Lung (tissue), 12 donors: ENCODE data around the gene PACRG. TPM values are rescaled to one million over a fixed set of nuclear protein-coding genes. Genes with fewer than 3 reads are reported as not detected.

Experiments
- ATAC-seq: fragments of 200-7000 bp; cut with Tn5 transposase; one replicate; pipeline ENCODE4 v1.9.1; 2020; ENCODE audit warnings: moderate number of reproducible peaks; ENCODE audit not compliant: insufficient read depth, low FRiP score
- DNase-seq, 3 donors: peaks; one replicate each; pipeline ENCODE4 v3.0.0-alpha.2; 2013 to 2017
- H3K27ac ChIP-seq, 2 donors: one replicate each; pipeline ENCODE4 v1.5.1; 2013; ENCODE audit warnings: mild to moderate bottlenecking in 2 of 2, moderate library complexity in 2 of 2, control low read depth in 1 of 2, inconsistent platforms in 1 of 2, low read depth in 1 of 2, low read length in 1 of 2
- H3K27me3 ChIP-seq, 3 donors: one replicate each; pipeline ENCODE4 v1.5.1; 2013; ENCODE audit warnings: low read length in 2 of 3; ENCODE audit not compliant: control insufficient read depth in 3 of 3, insufficient read depth in 3 of 3
- H3K36me3 ChIP-seq, 4 donors: one replicate each; pipeline ENCODE4 v1.5.1; 2013; ENCODE audit warnings: low read length in 4 of 4, mild to moderate bottlenecking in 1 of 4, moderate library complexity in 1 of 4; ENCODE audit not compliant: control insufficient read depth in 4 of 4, insufficient read depth in 4 of 4
- H3K4me1 ChIP-seq, 5 donors: one replicate each; pipeline ENCODE4 v1.5.1; 2013; ENCODE audit warnings: low read length in 5 of 5, mild to moderate bottlenecking in 2 of 5, moderate library complexity in 1 of 5; ENCODE audit not compliant: control insufficient read depth in 5 of 5, insufficient read depth in 5 of 5
- H3K4me3 ChIP-seq: one replicate; pipeline ENCODE4 v1.5.1; 2013; ENCODE audit warnings: mild to moderate bottlenecking, control low read depth, moderate library complexity
- H3K9ac ChIP-seq, 2 donors: one replicate each; pipeline ENCODE4 v1.5.1; 2013; ENCODE audit warnings: low read length in 2 of 2, control low read depth in 1 of 2; ENCODE audit not compliant: insufficient read depth in 1 of 2
- H3K9me3 ChIP-seq, 4 donors: one replicate each; pipeline ENCODE4 v1.5.1; 2013; ENCODE audit warnings: low read length in 3 of 4, mild to moderate bottlenecking in 1 of 4, moderate library complexity in 1 of 4; ENCODE audit not compliant: control insufficient read depth in 4 of 4, insufficient read depth in 3 of 4
- WGBS, 2 donors: extraction: QIAGEN DNeasy Blood & Tissue Kit; methylation state at CpG; one replicate each; pipeline ENCODE4 v1.1.7; 2013; 5-methylcytosine and 5-hydroxymethylcytosine counted together
- polyA plus RNA-seq, 2 donors: library from polyadenylated mRNA; stranded (reverse); fragments of 200-250 nt; gene quantifications; one replicate each; pipeline ENCODE4 v1.2.1, GENCODE V29; 2013
- total RNA-seq, 2 donors: library from RNA; depleted of rRNA in 1 of 2; stranded (reverse); fragments of >200 nt in 1 of 2; gene quantifications; one replicate each; pipeline ENCODE4 v1.2.1, GENCODE V29; 2014 to 2021
- TF ChIP-seq, protein P1 (sequence below): IDR thresholded peaks from 2 replicates; pipeline ENCODE4 v1.5.1; 2012; ENCODE audit warnings: mild to moderate bottlenecking; ENCODE audit errors: control extremely low read depth, extremely low read depth
- donor health status: control.
- donor health status: control.
- donor health status: Bipolar disorder and iron deficiency.
- donor health status: healthy.
- donor health status: DM: yes; HTN: yes; CAD: no.

The PACRG gene
- total and polyA plus RNA-seq, 4 donors: 3.8 to 26.6 (median 7.4) TPM

DNA sequence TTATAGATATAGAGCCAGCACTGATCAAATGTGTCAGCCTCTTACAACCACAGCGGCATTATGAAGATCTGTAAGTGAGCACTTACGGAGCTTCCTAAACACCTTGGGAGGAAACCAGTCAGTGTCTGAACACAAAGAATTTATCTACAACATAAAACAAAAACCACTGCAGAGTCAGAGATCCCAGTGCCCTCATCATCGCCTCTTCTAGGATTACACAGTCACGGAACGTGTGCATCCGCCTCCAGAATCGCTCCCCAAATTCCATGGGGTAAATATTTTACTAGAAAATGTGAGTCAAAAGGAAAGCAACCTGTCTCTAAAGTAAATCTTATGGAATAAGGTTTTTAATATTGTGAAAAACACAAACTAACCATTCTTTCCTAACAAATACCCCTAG lies 243.6 kb downstream of the PACRG start:
- ATAC-seq (no peak), DNase-seq (no peak)
- Histone ChIP-seq H3K9me3 (peaks cover 0 to 2% (median 0%) of the 10 kb centered on the region in 4 donors), H3K4me1 (peaks cover 0 to 11% (median 0%) of the 10 kb centered on the region in 5 donors), H3K9ac (no peak overlapping the region), H3K4me3 (no peak overlapping the region), H3K27ac (no peak overlapping the region), H3K36me3 (no peaks in the 10 kb centered on the region), H3K27me3 (no peaks in the 10 kb centered on the region)
- 97% methylated on average over 7 of the region's 7 CpGs for WGBS, 2 donors
- TF ChIP-seq, protein P1, sequence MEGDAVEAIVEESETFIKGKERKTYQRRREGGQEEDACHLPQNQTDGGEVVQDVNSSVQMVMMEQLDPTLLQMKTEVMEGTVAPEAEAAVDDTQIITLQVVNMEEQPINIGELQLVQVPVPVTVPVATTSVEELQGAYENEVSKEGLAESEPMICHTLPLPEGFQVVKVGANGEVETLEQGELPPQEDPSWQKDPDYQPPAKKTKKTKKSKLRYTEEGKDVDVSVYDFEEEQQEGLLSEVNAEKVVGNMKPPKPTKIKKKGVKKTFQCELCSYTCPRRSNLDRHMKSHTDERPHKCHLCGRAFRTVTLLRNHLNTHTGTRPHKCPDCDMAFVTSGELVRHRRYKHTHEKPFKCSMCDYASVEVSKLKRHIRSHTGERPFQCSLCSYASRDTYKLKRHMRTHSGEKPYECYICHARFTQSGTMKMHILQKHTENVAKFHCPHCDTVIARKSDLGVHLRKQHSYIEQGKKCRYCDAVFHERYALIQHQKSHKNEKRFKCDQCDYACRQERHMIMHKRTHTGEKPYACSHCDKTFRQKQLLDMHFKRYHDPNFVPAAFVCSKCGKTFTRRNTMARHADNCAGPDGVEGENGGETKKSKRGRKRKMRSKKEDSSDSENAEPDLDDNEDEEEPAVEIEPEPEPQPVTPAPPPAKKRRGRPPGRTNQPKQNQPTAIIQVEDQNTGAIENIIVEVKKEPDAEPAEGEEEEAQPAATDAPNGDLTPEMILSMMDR: no peak

DNA sequence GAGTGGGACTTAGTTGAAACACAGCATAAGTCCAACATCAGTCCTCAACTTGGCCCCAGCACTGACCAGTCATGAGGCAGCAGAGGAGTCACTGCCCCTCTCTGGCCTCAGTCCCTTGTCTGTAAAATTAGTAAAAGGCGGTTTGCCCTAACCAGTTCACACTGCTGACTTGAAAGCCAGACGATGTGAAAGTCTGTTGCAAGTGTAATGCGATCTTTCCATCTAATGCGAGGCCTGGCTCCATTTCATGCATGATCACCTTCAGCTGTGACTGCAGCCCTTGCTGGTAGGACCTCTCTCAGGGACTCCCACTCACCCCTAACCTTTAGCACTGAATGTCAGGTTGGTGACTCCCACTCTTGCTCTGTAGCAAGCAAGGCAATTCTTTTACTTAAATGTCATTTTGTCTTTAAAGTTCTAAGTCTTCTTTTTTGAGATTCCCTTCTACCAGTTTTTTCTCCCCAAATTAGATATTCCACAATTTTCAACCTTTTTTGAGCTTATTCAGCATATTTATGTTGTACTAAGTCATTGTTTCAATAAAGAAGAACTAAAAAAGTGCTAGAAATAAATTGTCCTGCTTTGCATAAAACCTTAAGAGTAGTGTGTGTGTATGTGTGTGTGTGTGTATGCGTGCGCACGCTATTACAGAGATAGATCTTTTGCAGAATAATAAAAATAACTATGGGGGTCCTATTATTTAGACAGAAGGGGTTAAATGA lies 245.5 kb downstream of the PACRG start:
- 75 to 93% methylated on average over 7 of the region's 7 CpGs for WGBS, 2 donors

DNA sequence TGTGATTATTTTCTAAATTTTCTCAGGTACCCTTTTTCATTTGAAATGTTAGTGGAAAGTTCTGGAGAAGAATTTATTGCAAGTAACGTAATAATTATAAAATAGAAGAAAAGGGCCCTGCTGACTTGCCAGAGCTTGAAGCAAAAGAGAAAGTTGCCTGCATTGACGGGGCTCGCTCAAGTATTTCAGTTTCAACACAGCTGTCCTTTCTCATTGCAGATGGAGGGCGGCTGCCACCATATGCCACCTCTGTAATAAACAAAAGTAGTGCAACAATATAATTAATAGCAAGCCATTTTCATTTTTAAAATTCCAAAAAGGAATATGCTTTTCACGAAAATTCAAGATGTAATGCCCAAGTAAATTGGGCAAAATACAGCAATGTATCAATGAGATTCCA lies 246.2 kb downstream of the PACRG start:
- Histone ChIP-seq H3K27me3 (no peaks in the 10 kb centered on the region), H3K4me3 (no peak overlapping the region), H3K36me3 (no peaks in the 10 kb centered on the region), H3K9ac (no peak overlapping the region), H3K27ac (no peak overlapping the region), H3K4me1 (peaks cover 0 to 11% (median 0%) of the 10 kb centered on the region in 5 donors), H3K9me3 (peaks cover 0 to 2% (median 0%) of the 10 kb centered on the region in 4 donors)
- WGBS, 2 donors: 78 to 82% methylated on average over 5 of the region's 5 CpGs
- ATAC-seq (no peak), DNase-seq (peak in 2 of 3 donors; percentile 40)
- TF ChIP-seq, protein P1: no peak

More for the DNA sequence above, 245.5 kb downstream of the PACRG start:
- Histone ChIP-seq H3K4me3 (no peak overlapping the region), H3K4me1 (peaks cover 0 to 11% (median 0%) of the 10 kb centered on the region in 5 donors), H3K27me3 (no peaks in the 10 kb centered on the region), H3K9ac (no peak overlapping the region), H3K36me3 (no peaks in the 10 kb centered on the region), H3K9me3 (peaks cover 0 to 2% (median 0%) of the 10 kb centered on the region in 4 donors), H3K27ac (no peak overlapping the region)
- ATAC-seq: no peak
- TF ChIP-seq, protein P1: no peak
- DNase-seq: no peak
